Astrocyte of the cerebellum (primary cell): Measurements from ENCODE around the gene TMEM273.

Experiments
- DNase-seq: peaks from one replicate; pipeline ENCODE4 v3.0.0-alpha.2; 2011; ENCODE audit warnings: low read depth
- H3K4me3 ChIP-seq: 2 replicates; pipeline ENCODE4 v1.5.1; 2011; ENCODE audit warnings: mild to moderate bottlenecking, low read depth, low read length, moderate library complexity
- in situ Hi-C: cut with HindIII; loops from 2 replicates; pipeline ENCODE4 v1.10.0; 2017; ENCODE audit warnings: low sequenced_read_pairs
- TF ChIP-seq, protein P1 (sequence below): IDR thresholded peaks from 2 replicates; pipeline ENCODE4 v1.5.1; 2012; ENCODE audit warnings: low read length, low read depth, moderate library complexity, mild to moderate bottlenecking; ENCODE audit errors: missing control alignments

The TMEM273 gene

GRCh38 chr10:49183596-49184542 is 4.3 kb downstream of the TMEM273 start:
- TF ChIP-seq, protein P1, sequence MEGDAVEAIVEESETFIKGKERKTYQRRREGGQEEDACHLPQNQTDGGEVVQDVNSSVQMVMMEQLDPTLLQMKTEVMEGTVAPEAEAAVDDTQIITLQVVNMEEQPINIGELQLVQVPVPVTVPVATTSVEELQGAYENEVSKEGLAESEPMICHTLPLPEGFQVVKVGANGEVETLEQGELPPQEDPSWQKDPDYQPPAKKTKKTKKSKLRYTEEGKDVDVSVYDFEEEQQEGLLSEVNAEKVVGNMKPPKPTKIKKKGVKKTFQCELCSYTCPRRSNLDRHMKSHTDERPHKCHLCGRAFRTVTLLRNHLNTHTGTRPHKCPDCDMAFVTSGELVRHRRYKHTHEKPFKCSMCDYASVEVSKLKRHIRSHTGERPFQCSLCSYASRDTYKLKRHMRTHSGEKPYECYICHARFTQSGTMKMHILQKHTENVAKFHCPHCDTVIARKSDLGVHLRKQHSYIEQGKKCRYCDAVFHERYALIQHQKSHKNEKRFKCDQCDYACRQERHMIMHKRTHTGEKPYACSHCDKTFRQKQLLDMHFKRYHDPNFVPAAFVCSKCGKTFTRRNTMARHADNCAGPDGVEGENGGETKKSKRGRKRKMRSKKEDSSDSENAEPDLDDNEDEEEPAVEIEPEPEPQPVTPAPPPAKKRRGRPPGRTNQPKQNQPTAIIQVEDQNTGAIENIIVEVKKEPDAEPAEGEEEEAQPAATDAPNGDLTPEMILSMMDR = no peak
- H3K4me3 ChIP-seq = no peak overlapping the region
- DNase-seq = no peak
- in situ Hi-C loops = no loop called here

DNA sequence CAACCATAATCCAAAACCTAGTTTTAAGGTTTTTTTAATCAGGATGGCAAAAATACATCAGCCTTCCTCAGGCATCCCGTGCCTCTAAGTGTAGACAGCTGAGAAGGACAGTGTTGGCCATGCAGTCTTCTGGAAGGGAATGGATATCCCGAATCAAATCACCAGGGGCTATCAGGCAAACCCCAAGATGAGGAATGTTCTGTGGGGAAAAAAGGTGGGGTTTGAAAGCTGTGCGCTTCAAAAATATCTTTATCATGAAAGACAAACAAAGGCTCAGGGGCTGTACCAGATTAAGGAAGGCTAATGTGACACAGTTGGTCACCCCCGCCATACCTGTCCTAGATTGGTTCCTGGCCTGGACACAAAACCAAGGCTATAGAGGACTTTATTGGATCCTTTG is 5.4 kb downstream of the TMEM273 start:
- TF ChIP-seq, protein P1 = no peak
- no peak overlapping the region for H3K4me3 ChIP-seq
- in situ Hi-C loops = no loop called here
- no peak for DNase-seq

DNA sequence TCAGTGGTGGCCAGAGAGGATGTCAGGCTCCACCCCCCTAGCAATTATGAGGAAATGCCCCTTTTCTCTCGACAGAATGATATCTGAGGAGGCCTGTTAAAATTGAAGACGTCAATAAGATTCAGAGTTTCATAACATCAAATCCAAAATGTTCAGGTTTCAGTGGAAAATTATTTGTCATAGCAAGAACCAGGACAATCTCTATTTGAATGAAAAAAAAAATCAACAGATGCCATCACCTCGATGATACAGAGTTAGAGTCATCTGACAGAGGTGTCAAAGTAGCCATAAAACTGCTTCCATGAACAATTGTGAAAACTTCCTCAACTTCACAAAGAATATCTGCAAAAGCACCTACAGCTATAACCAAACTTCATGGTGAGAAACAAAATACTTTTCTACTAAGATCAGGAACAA is 7.7 kb downstream of the TMEM273 start:
- DNase-seq = no peak
- H3K4me3 ChIP-seq = no peak overlapping the region
- TF ChIP-seq, protein P1 = no peak
- in situ Hi-C loops = no loop called here

DNA sequence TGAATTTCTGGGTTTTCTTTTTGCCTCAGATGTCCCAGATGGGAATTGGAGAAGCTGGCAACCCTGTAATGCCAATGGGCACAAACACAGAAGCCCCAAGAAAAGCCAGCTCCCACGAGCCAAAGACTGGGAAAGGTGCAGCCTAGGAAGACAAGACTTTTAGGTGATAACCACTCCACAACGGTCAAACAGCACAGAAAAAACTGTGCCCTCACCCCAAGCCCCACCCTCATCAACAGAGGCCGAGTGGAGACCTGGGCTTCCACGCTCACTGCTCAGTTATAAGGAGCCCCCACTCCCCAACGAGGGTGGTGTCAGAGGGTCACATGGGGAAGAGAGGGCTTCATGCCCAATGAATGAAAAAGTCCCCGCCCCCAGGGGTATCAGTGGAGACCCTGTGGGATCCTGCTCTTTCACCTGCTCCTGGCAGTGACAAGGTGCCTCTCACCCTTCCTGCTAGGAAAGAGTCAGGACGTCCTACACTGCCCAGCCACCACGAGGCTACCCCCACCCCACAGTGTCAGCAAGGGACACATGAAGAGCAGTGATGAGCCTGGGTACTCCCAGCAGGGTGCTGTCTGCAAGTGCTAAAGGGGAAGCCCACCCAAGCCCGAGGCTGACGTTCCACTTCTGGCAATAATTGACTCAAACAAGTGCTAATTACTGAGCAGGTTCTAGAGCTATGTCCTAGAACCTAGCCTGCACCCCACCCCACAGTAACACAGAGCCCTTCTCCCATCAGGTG is 8.3 kb downstream of the TMEM273 start:
- in situ Hi-C loops = no loop called here
- no peak for DNase-seq
- TF ChIP-seq, protein P1 = no peak
- no peak overlapping the region for H3K4me3 ChIP-seq

GRCh38 chr10:49178489-49179471 is 9.4 kb downstream of the TMEM273 start:
- in situ Hi-C loops = no loop called here
- TF ChIP-seq, protein P1 = no peak
- no peak overlapping the region for H3K4me3 ChIP-seq
- no peak for DNase-seq
